NT2/D1 (cell line): ENCODE results near the gene KDM2B.

Source experiments
- SUZ12 ChIP-seq: IDR thresholded peaks from 2 replicates; pipeline ENCODE4 v1.6.1; 2011; ENCODE audit not compliant: insufficient read length, insufficient read depth; ENCODE audit errors: extremely low read depth
- YY1 ChIP-seq: IDR thresholded peaks from 2 replicates; pipeline ENCODE4 v1.6.1; 2011; ENCODE audit not compliant: insufficient read length, insufficient read depth
- ZNF274 ChIP-seq: IDR thresholded peaks from 2 replicates; pipeline ENCODE4 v1.6.1; 2011; ENCODE audit warnings: mild to moderate bottlenecking, low read depth, low read length

DNA sequence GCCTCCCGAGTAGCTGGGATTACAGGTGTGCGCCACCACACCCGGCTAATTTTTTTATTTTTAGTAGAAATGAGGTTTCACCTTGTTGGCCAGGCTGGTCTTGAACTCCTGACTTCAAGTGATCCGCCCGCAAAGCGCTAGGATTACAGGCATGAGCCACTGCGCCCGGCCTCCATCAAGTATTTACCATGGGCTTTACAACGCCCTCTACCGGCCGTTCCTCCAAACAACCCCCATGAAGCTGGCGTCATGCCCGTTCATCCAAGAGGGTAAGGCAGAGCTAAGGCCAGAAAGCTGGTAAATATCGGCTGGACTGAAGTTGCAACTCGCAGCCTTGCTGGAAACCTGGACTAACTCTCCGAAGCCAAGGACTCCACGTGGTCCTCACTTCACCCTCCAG lies 139.3 kb downstream of the KDM2B start:
- TF ChIP-seq SUZ12 (no peak), YY1 (no peak), ZNF274 (no peak)
